Stimulated activated CD4-positive, alpha-beta T cell treated with anti-CD3 and anti-CD28 coated beads, Interleukin-12 subunit alpha, Interleukin-12 subunit beta, amount 100 ng/mL, for 4 hours (primary cell): ENCODE results near the gene SPATA20.
A peak's percentile ranks its signal among the peaks of the same experiment; 100 is the strongest.

ENCODE experiments used
- DNase-seq: peaks from one replicate; pipeline ENCODE4 v3.0.0-alpha.2; 2020

The SPATA20 gene

GRCh38 chr17:50547035-50547735, at the start of gene SPATA20:
Gene SPATA20 (plus strand): TSS chr17:50547174. CDS start chr17:50547209, 35 bp downstream.
- DNase-seq = peak; percentile 83

- DNase-seq = no peak
Measured at GRCh38 chr17:50498021-50498874, 48.7 kb upstream of the SPATA20 start.

GRCh38 chr17:50499270-50499669, 47.7 kb upstream of the SPATA20 start:
- no peak for DNase-seq

- no peak for DNase-seq
Measured at GRCh38 chr17:50499721-50500120, 47.3 kb upstream of the SPATA20 start.

GRCh38 chr17:50501054-50501453, 45.9 kb upstream of the SPATA20 start:
- no peak for DNase-seq

- DNase-seq = no peak
Measured at GRCh38 chr17:50502301-50502990, 44.5 kb upstream of the SPATA20 start.

- DNase-seq = no peak
Measured at GRCh38 chr17:50505591-50506130, 41.3 kb upstream of the SPATA20 start.

GRCh38 chr17:50506298-50506697, 40.7 kb upstream of the SPATA20 start:
- DNase-seq = no peak

GRCh38 chr17:50507871-50508572, 39.0 kb upstream of the SPATA20 start, which contains the start of gene MYCBPAP:
Gene MYCBPAP (plus strand): TSS chr17:50508439. CDS start chr17:50508675, 236 bp downstream.
- DNase-seq = peak; percentile 74

GRCh38 chr17:50508573-50509460, 38.2 kb upstream of the SPATA20 start:
- DNase-seq = no peak

- peak; percentile 38 for DNase-seq
Measured at GRCh38 chr17:50511058-50511457, 35.9 kb upstream of the SPATA20 start.

- DNase-seq = no peak
Measured at GRCh38 chr17:50513495-50513894, 33.5 kb upstream of the SPATA20 start.

GRCh38 chr17:50514388-50514787, 32.6 kb upstream of the SPATA20 start:
- DNase-seq = no peak

GRCh38 chr17:50514936-50515702, 31.9 kb upstream of the SPATA20 start:
- no peak for DNase-seq

- no peak for DNase-seq
Measured at GRCh38 chr17:50517011-50517410, 30.0 kb upstream of the SPATA20 start.

GRCh38 chr17:50517504-50518383, 29.2 kb upstream of the SPATA20 start:
- no peak for DNase-seq

- DNase-seq = no peak
Measured at GRCh38 chr17:50518384-50519023, 28.5 kb upstream of the SPATA20 start.

GRCh38 chr17:50519141-50519834, 27.7 kb upstream of the SPATA20 start:
- DNase-seq = no peak
